Bronchial epithelial cell (primary cell): ENCODE data around the gene DSCAML1. TPM values are rescaled to one million over a fixed set of nuclear protein-coding genes. Genes with fewer than 3 reads are reported as not detected.

Experiments used
- DNase-seq: peaks from one replicate; pipeline ENCODE4 v3.0.0-alpha.2; 2010; ENCODE audit warnings: low read depth
- FAIRE-seq: peaks from 2 replicates; lab custom pipeline; 2011; peaks lifted over from hg19 to GRCh38; lab: Jason Lieb, UNC
- H3K27me3 ChIP-seq: 2 replicates; pipeline ENCODE4 v1.5.1; 2011; ENCODE audit warnings: low read length; ENCODE audit not compliant: control insufficient read depth, insufficient read depth
- H3K36me3 ChIP-seq: 2 replicates; pipeline ENCODE4 v1.5.1; 2011; ENCODE audit warnings: low read length; ENCODE audit not compliant: control insufficient read depth, insufficient read depth
- H3K4me3 ChIP-seq: 2 replicates; pipeline ENCODE4 v1.5.1; 2011; ENCODE audit warnings: mild to moderate bottlenecking, low read depth, low read length, control low read depth
- total RNA-seq: library from RNA; depleted of rRNA; stranded (reverse); fragments of >200 nt; gene quantifications from 2 replicates; pipeline ENCODE4 v1.2.1, GENCODE V29; 2014
- TF ChIP-seq, protein P1 (sequence below): IDR thresholded peaks from 2 replicates; pipeline ENCODE4 v1.5.1; 2011; ENCODE audit warnings: mild to moderate bottlenecking, moderate library complexity, low read length, control low read depth, inconsistent platforms; ENCODE audit not compliant: insufficient read depth, severe bottlenecking

Gene DSCAML1
- total RNA-seq, 1 donor from 2014 or later: under 0.01 TPM

- TF ChIP-seq, protein P1, sequence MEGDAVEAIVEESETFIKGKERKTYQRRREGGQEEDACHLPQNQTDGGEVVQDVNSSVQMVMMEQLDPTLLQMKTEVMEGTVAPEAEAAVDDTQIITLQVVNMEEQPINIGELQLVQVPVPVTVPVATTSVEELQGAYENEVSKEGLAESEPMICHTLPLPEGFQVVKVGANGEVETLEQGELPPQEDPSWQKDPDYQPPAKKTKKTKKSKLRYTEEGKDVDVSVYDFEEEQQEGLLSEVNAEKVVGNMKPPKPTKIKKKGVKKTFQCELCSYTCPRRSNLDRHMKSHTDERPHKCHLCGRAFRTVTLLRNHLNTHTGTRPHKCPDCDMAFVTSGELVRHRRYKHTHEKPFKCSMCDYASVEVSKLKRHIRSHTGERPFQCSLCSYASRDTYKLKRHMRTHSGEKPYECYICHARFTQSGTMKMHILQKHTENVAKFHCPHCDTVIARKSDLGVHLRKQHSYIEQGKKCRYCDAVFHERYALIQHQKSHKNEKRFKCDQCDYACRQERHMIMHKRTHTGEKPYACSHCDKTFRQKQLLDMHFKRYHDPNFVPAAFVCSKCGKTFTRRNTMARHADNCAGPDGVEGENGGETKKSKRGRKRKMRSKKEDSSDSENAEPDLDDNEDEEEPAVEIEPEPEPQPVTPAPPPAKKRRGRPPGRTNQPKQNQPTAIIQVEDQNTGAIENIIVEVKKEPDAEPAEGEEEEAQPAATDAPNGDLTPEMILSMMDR: no peak
- Histone ChIP-seq H3K4me3 (no peak overlapping the region), H3K27me3 (peaks cover 4% of the 10 kb centered on the region), H3K36me3 (no peaks in the 10 kb centered on the region)
- no peak for FAIRE-seq
- no peak for DNase-seq
Measured at GRCh38 chr11:117420598-117420997, 376.4 kb downstream of the DSCAML1 start.

- DNase-seq: no peak
- TF ChIP-seq, protein P1: no peak
- no peak overlapping the region for H3K4me3 ChIP-seq
- no peak for FAIRE-seq
- peaks cover 4% of the 10 kb centered on the region for H3K27me3 ChIP-seq
- H3K36me3 ChIP-seq: no peaks in the 10 kb centered on the region
Measured at GRCh38 chr11:117420143-117420485, 376.9 kb downstream of the DSCAML1 start.

DNA sequence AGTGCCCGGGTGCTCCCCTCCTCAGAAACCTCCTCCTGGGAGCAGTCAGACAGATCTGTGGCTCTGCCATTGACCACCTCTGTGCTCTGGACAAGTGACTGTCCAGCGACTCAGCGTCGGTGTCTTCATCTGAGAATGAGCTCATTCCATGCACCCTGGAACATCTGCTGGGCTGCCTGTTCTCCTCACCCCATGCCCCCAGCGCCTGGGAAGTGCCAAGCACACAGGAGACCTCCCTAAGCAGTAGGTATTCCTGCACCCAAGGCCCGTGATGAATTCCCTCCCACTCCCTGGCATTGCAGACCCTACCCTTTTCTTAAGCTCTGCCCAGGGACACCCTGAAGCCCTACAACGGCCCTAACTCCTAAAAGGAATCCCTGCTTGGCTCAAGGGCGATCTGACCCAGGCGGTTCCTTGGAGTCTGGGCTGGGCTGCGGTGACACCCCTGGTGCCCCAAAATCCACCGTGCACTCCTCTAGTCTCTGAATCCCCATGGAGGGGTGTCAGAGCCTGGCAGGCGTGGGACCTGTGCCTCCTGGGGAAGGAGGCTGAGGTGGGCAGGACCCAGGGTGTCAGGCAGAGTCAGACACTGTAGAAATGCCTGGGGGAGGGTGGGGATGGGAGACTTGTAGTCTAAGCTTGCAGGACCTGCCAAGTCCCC is 377.4 kb downstream of the DSCAML1 start:
- Histone ChIP-seq H3K27me3 (peaks cover 4% of the 10 kb centered on the region), H3K4me3 (no peak overlapping the region), H3K36me3 (no peaks in the 10 kb centered on the region)
- DNase-seq: no peak
- TF ChIP-seq, protein P1: no peak
- FAIRE-seq: no peak

DNA sequence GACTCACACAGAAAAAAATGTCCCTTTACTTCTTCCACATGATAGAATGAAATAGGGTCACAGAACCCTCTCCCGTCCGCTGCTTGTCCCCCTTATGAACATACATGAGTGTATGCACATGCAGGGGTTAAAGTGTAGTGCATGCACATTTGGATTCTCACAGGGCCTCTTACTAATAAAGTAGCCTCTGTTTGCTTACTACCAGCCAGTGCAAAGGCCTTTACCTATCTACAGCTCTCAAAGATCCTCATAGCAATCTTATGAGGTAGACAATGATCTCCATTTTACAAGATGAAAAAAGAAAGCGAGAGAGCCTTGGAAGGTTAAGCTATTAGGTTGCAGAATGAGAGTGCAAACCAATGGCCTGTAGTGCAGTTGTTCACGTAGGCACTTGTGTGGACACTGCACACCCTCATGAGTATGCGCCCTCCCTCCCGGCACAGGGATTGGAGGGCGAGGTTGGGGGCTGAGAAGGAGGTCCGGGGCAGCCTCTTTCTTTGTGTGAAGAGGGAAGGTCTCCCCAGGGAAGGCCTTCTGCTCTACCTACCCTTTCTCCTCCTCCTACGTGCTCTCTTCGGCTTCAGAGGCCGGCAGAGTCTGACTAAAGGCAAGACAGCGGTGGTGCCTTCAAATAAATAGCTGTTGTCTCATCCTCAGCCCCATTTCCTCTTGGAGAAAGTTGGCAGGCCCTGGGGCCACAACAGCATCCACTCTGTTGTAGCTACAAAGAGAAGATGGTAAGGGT is 378.1 kb downstream of the DSCAML1 start:
- Histone ChIP-seq H3K36me3 (no peaks in the 10 kb centered on the region), H3K4me3 (no peak overlapping the region), H3K27me3 (peaks cover 4% of the 10 kb centered on the region)
- FAIRE-seq (no peak), DNase-seq (no peak)
- TF ChIP-seq, protein P1: no peak

DNA sequence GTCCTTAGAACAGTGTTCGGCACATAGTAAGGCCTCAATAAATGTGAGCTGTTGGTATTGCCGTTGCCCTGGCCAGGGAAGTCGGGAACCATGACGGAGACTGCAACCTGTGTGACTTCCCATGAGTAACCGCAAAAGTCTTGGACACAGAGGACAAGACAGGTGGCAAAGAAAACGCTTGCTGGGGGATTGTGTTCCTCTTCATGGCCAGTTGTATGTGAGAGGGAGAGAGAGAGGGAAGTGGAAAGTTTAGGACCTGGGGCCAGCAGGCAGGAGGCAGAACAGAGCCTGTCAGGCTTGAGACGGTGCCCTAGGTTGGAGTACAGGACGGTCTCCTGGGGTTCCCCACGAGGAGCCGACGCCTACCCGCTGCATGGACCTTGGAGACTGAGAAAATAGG is 379.2 kb downstream of the DSCAML1 start:
- Histone ChIP-seq H3K27me3 (peaks cover 4% of the 10 kb centered on the region), H3K4me3 (no peak overlapping the region), H3K36me3 (no peaks in the 10 kb centered on the region)
- TF ChIP-seq, protein P1: no peak
- FAIRE-seq (no peak), DNase-seq (no peak)
